ENCODE measurements around the gene EPS15. TPM values are rescaled to one million over a fixed set of nuclear protein-coding genes. Genes with fewer than 3 reads are reported as not detected.

The EPS15 gene
- total and polyA plus RNA-seq, 2 donors (not counting 1 experiment from before 2014, with no cell fraction given), result 40.3 to 151 TPM

DNA sequence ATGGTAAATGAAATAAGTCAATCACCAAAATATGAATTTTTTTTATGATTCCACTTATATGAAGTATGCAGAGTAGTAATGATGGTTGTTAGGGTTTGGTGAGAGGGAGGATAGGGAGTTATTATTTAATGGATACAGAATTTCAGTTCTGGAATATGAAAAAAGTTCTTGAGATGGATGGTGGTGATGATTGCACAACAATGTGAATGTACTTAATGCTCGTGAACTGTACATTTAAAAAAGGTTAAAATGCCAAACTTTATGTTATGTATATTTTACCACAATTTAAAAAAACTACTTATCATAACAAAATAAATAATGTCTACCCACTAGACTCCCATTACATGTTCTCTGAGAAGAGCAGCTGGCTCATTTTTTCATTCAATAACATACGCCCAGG is 133.3 kb downstream of the EPS15 start:
- Histone ChIP-seq H2AFZ (ENCODE audit: insufficient read depth, low read depth, low read length, poor library complexity, severe bottlenecking) (no peak overlapping the region), H3K27ac (ENCODE audit: low read length in 2 of 2) (no peak overlapping the region), H4K20me1 (ENCODE audit: control insufficient read depth, insufficient read depth, low read length, poor library complexity, severe bottlenecking) (no peaks in the 10 kb centered on the region), H3K4me1 (ENCODE audit: control insufficient read depth in 2 of 2, insufficient read depth in 2 of 2, low read length in 2 of 2) (no peaks in the 10 kb centered on the region), H3K9ac (ENCODE audit: low read length) (no peak overlapping the region), H3K4me2 (replicated peaks; ENCODE audit: low read depth, low read length, poor library complexity, severe bottlenecking) (no peak overlapping the region), H3K79me2 (ENCODE audit: control insufficient read depth, insufficient read depth, low read length) (peaks cover 5% of the 10 kb centered on the region), H3K4me3 (ENCODE audit: control extremely low read depth in 1 of 5, extremely low read depth in 1 of 5, insufficient read depth in 1 of 5, low read depth in 2 of 5, low read length in 4 of 5) (no peak overlapping the region), H3K9me3 (ENCODE audit: control extremely low read depth in 1 of 3, control insufficient read depth in 2 of 3, insufficient read depth in 1 of 3, low read length in 2 of 3) (peaks cover 3 to 7% (median 4%) of the 10 kb centered on the region in 3 donors), H3K27me3 (replicated peaks in 1 of 4; ENCODE audit: control extremely low read depth in 1 of 4, control insufficient read depth in 3 of 4, insufficient read depth in 4 of 4, low read length in 3 of 4) (no peaks in the 10 kb centered on the region), H3K36me3 (replicated peaks in 1 of 2; ENCODE audit: control extremely low read depth in 1 of 2, control insufficient read depth in 1 of 2, extremely low read depth in 1 of 2, insufficient read depth in 2 of 2, low read length in 1 of 2) (peaks cover 10 to 39% of the 10 kb centered on the region in 2 experiments)
- Mint-ChIP-seq H3K27ac (no peak overlapping the region), H3K27me3 (no peaks in the 10 kb centered on the region), H3K4me1 (no peaks in the 10 kb centered on the region), H3K4me3 (no peak overlapping the region), H3K9me3 (ENCODE audit: insufficient read depth) (no peaks in the 10 kb centered on the region)
- intact Hi-C loops (cut with micrococcal nuclease), result no loop called here
- ChIA-PET POLR2A (no interaction called here), CTCF (no interaction called here)
- no CpG with 5 or more reads among the region's 2 CpGs for WGBS (ENCODE audit: insufficient coverage)
- TF ChIP-seq, protein P1, sequence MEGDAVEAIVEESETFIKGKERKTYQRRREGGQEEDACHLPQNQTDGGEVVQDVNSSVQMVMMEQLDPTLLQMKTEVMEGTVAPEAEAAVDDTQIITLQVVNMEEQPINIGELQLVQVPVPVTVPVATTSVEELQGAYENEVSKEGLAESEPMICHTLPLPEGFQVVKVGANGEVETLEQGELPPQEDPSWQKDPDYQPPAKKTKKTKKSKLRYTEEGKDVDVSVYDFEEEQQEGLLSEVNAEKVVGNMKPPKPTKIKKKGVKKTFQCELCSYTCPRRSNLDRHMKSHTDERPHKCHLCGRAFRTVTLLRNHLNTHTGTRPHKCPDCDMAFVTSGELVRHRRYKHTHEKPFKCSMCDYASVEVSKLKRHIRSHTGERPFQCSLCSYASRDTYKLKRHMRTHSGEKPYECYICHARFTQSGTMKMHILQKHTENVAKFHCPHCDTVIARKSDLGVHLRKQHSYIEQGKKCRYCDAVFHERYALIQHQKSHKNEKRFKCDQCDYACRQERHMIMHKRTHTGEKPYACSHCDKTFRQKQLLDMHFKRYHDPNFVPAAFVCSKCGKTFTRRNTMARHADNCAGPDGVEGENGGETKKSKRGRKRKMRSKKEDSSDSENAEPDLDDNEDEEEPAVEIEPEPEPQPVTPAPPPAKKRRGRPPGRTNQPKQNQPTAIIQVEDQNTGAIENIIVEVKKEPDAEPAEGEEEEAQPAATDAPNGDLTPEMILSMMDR (IDR thresholded peaks at IDR 0.05), result no peak
- TF ChIP-seq EZH2 (IDR thresholded peaks at IDR 0.05; ENCODE audit: borderline replicate concordance, insufficient read depth, low read depth, low read length, poor library complexity, severe bottlenecking), result no peak
- DNase-seq (no peak), ATAC-seq (ENCODE audit: low read depth) (no peak)

DNA sequence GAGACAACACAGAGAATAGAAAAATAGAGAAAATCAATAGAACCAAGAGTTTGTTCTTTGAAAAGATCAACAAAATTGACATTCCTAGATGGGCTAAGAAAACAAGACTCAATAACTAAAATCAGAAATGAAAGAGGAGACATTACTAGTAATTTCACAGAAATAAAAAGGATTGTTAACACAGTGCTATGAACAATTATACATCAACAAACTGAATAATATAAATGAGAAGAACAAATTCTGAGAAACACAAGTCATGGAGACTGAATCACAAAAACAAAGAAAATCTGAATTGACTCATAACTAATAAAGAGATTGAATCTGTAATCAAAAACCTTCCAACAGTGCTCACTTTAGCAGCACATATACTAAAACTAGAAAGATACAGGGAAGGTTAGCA is 137.1 kb downstream of the EPS15 start:
- Histone ChIP-seq H3K36me3 (replicated peaks in 1 of 2; ENCODE audit: control extremely low read depth in 1 of 2, control insufficient read depth in 1 of 2, extremely low read depth in 1 of 2, insufficient read depth in 2 of 2, low read length in 1 of 2) (peaks cover 13 to 61% of the 10 kb centered on the region in 2 experiments), H3K4me2 (replicated peaks; ENCODE audit: low read depth, low read length, poor library complexity, severe bottlenecking) (no peak overlapping the region), H3K79me2 (ENCODE audit: control insufficient read depth, insufficient read depth, low read length) (peaks cover 8% of the 10 kb centered on the region), H2AFZ (ENCODE audit: insufficient read depth, low read depth, low read length, poor library complexity, severe bottlenecking) (no peak overlapping the region), H3K9me3 (ENCODE audit: control extremely low read depth in 1 of 3, control insufficient read depth in 2 of 3, insufficient read depth in 1 of 3, low read length in 2 of 3) (peaks cover 3 to 14% (median 4%) of the 10 kb centered on the region in 3 donors), H3K27ac (ENCODE audit: low read length in 2 of 2) (no peak overlapping the region), H3K4me3 (ENCODE audit: control extremely low read depth in 1 of 5, extremely low read depth in 1 of 5, insufficient read depth in 1 of 5, low read depth in 2 of 5, low read length in 4 of 5) (no peak overlapping the region), H3K27me3 (replicated peaks in 1 of 4; ENCODE audit: control extremely low read depth in 1 of 4, control insufficient read depth in 3 of 4, insufficient read depth in 4 of 4, low read length in 3 of 4) (no peaks in the 10 kb centered on the region), H3K9ac (ENCODE audit: low read length) (no peak overlapping the region), H3K4me1 (ENCODE audit: control insufficient read depth in 2 of 2, insufficient read depth in 2 of 2, low read length in 2 of 2) (no peaks in the 10 kb centered on the region), H4K20me1 (ENCODE audit: control insufficient read depth, insufficient read depth, low read length, poor library complexity, severe bottlenecking) (peaks cover 6% of the 10 kb centered on the region)
- ChIA-PET CTCF (no interaction called here), POLR2A (no interaction called here)
- TF ChIP-seq, protein P1 (IDR thresholded peaks at IDR 0.05), result no peak
- no peak for TF ChIP-seq EZH2 (IDR thresholded peaks at IDR 0.05; ENCODE audit: borderline replicate concordance, insufficient read depth, low read depth, low read length, poor library complexity, severe bottlenecking)
- Mint-ChIP-seq H3K27me3 (no peaks in the 10 kb centered on the region), H3K27ac (no peak overlapping the region), H3K9me3 (ENCODE audit: insufficient read depth) (no peaks in the 10 kb centered on the region), H3K4me3 (no peak overlapping the region), H3K4me1 (no peaks in the 10 kb centered on the region)
- ATAC-seq (ENCODE audit: low read depth) (no peak), DNase-seq (no peak)
- intact Hi-C loops (cut with micrococcal nuclease), result no loop called here

Measured in B cell (primary cell).